Body of pancreas (tissue), 4 donors: ENCODE data around the gene KDF1.

ENCODE experiments used
- CTCF ChIP-seq, 7 experiments: fragments of 450-650 bp in 4 of 7; fragments of 200-600 bp in 3 of 7; sonication (generic) in 3 of 7; IDR thresholded peaks; one replicate each; pipeline ENCODE4 v1.5.1; 2016 to 2019; ENCODE audit warnings: antibody characterized with exemption in 7 of 7
- POLR2A ChIP-seq, 3 donors: fragments of 450-650 bp; IDR thresholded peaks; one replicate each; pipeline ENCODE4 v1.6.1; 2016; ENCODE audit warnings: antibody characterized with exemption in 3 of 3, mild to moderate bottlenecking in 2 of 3

GRCh38 chr1:26915204-26915842 lies 44.9 kb downstream of the KDF1 start:
- TF ChIP-seq CTCF (IDR thresholded peaks at IDR 0.05) (no peak), POLR2A (IDR thresholded peaks at IDR 0.05) (no peak)
